Occipital lobe (tissue), 3 donors: ENCODE results near the gene ATN1. TPM values are rescaled to one million over a fixed set of nuclear protein-coding genes. Genes with fewer than 3 reads are reported as not detected.
A peak's percentile ranks its signal among the peaks of the same experiment; 100 is the strongest.

Source experiments
- DNase-seq: peaks from one replicate; lab custom pipeline; 2025; lab: John Stamatoyannopoulos, UW
- small RNA-seq: library from RNA; depleted of rRNA; stranded (forward); fragments of <200 nt; gene quantifications from one replicate; pipeline ENCODE3, GENCODE V24; 2014
- total RNA-seq: library from RNA; depleted of rRNA; stranded (reverse); fragments of >200 nt; gene quantifications from one replicate; pipeline ENCODE4 v1.2.3, GENCODE V29; 2014

ATN1 gene
- total RNA-seq, 1 donor from 2014 or later: 9.2 TPM

DNA sequence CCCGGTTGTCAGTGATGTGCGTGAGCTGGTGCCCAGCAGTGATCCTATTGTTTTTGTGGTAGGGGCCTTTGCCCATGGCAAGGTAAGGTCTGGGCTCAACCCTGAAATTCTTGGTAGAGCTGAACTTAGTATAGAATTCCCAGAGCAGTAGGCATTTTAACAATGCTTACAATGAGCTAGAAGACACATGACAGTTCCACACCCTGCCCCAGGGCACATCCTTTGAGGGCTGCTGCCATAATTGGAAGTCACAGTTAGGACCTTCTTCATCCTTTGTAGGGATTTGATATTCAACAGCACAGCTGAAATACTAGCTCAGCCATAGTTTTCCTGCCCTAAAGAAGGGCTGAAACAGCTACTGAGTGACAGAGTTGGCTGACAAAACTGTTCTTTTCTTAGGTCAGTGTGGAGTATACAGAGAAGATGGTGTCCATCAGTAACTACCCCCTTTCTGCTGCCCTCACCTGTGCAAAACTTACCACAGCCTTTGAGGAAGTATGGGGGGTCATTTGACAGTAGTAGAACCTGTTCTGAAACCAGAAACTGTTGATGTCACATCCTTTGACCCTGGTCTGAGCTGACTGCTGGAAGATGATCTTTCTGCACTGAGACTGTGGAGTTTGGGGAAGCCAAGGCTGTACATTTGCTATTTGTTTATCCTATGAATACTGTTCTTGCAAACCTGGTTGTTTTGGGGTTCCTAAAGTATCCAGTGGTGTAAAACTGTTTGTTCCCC, 47.7 kb downstream of the ATN1 start:
- no peak for DNase-seq

DNA sequence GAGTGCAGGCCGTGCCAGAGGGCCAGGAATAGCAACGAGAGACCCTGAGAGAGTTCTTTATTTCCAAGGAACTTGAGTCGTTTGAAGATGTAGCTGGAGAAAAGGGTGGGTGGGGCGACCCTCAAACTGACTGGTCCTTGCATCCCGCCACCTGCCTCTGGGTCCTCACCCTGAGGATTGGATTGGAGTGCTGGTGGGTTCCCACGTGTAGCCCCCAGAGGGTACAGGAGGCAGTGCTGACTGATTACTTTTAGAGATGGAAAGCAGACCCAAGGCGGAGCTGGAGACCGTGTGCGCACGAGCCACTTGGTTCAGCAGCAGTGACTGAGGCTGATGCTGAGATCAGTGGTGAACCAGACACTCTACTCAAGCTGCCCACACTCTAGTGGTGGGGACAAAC, 49.9 kb downstream of the ATN1 start:
- no peak for DNase-seq

DNA sequence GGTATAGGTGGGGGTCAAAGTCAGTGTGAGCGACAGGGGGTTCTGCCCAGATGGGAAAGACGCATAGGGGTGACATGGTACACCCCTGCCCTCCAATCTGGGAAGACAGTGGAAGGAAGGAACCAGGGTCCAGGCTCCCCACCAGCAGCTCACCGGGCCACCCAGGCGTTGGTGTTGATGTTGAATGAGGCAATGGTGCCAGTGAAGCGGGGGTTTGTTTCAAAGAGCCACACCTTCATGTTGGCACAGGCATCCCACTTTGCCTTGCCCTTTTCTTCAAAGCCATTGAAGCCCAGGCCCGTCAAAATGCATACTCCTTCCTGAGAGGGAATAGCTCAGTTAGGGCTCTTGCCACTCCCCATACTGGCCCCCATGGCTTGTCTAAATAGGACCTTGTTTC, 50.4 kb downstream of the ATN1 start:
- DNase-seq: no peak

DNA sequence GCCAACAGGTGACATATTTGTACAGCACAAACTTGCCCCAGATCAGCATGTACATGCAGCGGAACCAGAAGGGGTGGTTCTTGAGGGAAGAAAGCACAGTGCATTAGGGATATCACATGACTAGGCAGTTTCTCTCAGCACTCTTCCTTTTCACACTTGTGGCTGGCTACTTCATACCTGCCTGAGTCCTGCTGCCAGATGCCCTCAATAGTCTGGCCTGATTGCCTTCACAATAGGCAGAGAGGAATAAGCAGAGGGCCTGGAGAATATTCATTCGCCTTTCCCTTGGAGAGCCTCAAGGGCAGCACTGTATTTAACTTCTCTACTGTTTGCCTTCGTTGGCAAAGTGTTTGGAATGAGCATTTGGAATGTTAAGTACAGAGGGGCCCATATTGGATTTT, 50.9 kb downstream of the ATN1 start:
- no peak for DNase-seq

DNA sequence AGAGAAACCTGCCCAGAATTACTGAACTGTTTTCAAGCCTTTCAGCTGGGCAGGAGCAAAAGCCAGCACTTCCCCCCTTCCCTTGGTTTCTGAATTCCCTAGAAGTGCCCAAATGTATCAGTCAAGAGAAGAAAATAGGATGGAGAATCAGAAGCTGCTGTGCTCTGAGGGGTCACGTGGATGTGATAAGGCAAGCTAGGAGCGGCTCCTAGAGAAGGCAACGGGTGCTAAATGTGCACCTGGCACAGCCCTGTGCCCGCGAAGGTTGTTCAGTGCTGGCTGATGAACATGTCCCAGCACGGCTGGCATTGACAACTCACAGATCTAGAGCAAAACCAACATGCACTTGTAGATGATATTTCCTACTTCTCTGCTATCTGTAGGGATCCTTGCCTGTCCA, 51.3 kb downstream of the ATN1 start:
- DNase-seq: no peak

DNA sequence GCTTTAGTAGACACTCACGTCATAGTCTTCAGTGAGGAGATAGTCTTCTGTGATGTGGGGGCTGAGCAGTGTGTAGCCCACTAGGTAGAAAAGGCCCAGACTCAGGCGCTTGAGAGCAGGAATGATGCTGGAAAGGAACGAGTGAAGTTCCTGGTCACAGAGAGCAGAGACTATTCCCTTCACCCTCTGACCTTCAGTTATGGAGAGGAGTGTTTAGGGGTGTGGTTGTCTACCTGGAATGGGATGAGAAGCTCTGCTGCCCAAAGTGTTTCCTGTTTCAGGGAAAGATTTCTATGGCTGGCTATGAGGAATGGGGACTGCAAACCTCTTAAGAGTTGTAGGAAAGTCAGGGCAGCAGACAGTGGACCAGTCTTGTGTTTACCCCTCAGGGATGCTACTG, 51.7 kb downstream of the ATN1 start:
- no peak for DNase-seq

DNA sequence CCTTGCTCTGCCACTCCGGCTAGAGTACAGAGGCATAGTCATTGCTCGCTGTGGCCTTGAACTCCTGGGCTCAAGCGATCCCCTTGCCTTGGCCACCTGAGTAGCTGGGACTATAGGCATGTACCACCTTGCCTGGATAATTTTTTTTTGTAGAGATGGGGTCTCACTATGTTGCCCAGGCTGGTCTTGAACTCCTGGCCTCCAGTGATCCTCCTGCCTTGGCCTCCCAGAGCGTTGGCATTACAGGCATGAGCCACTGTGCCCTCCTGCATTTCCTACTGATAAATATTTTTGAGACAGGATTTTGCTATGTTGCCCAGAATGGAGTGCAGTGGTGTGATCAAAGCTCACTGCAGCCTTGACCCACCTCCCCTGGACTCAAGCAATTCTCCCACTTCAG, 52.3 kb downstream of the ATN1 start:
- DNase-seq: no peak

DNA sequence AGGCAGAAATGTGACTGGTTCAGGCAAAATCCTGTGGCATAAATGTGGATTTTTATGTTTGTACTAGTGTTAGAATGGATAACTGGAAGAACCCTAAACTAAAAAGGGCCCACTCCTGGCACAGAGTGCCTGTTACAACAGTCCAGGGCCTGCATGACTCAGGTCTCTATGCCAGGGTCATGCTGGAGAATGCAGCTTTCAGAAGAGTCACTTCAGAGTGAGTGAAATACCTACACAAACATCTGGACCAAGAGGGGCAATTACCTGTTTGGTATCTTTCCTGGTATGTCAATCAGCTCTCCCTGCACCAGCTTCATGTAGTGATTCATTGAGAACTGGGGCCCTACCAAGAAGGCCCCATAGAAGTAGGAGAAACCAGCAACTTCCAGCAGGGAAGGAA, 53.0 kb downstream of the ATN1 start:
- DNase-seq: no peak

DNA sequence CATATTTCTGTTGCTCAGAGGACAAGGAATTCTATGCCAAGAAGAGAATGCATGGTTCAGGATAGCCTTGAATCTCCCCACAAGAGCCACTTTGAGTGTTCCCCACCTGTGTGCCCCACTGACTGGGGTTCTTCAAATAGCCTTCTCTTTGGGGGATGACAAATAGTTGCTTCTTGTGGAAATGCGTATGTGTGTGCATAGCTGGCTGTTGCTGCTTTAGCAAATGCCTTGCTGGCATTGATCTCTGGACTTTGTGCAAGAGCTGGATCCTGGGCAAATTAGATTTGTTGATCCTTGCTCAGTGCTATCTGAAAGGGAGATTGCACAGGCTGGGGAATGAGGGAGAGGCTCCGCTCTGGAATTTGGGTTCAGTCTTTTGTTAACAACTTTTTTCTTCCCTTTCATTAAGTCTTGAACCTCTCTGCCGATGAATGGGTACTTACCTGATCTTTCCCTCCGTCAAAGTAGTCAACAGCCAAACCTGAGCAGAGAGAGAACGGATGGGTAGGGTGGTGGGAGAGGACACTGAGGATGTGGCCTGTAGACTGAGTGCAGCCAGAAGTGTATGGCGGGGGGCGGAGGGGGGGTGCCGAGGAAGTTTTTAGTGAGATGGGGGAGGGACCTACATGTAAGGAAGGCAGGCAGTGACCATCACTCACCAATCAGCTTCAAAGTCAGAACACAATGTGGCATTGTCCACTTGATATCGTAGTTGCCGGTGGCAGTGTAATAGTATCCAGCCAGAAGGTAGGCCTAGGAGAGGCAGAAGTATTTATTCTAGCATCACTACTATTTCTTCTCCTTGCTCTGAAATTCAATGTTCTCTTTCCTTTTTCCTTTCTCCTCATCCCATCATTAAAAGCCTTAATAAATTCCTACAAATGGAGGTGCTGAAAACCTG, 53.6 kb downstream of the ATN1 start:
- DNase-seq: no peak

DNA sequence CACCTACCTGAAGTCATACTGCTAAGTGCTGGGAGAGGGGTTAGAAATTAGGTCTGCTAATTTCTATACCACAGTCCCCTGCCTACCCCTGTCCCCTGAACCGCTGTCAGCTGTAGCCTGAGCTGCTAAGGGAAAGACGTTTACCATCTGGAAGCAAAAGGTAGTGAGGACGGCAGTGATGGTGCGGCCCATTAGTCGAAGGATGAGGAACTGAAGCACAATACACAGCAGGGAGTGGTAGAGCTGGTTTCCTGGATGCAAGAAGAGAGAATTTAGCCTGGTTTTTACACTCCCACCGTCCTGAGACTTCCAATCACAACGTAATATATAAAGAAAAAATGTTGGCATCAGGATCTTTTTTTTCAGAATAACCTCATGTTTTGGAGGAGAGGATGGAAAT, 54.8 kb downstream of the ATN1 start:
- DNase-seq: no peak

DNA sequence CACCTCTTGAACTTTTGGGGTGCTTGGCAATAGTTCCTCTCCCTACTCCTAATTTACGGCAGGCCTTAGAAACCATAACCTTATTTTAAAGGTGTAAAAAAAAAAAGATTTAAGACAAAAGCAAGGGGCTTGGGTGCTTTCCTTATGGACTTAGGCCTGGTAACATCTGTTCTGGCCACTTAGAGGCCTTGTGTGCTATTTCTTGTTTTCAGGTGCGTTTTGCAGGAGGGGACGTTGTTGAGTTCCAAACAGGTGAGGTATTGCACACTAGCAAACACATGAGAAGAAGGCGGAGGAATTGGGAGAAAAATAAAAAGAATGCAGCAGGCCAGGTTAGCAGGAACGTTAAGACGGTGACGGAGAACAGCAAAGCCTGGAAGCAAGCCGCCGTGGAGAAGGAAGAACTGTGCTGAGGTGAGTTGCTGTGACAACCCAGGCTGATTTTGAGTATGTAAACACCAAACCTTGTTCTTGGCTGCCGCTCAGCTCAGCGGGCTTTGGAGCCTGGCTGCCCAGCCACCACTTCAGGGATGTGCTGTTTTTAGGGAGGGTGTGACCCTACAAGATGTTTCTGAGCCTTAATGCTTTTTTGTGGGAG, 60.3 kb downstream of the ATN1 start:
- no peak for DNase-seq

Small RNA genes within 50 kb of the gene (small RNA-seq; reads per million reads assigned to genes)
- 0.29 reads per million, percentile 10 among the genes with 10 or more reads in this experiment for gene MIR141
- 0.09 reads per million for gene MIR200C
- not detected for gene RNU7-1
- 0.84 reads per million, percentile 69 among the genes with 10 or more reads in this experiment for gene SCARNA12

Other genes with a start within 250 kb of the ATN1 start
- gene ZNF384, start 238.6 kb upstream of the ATN1 start, total RNA-seq: 15.1 TPM
- gene PIANP, start 227.1 kb upstream of the ATN1 start, total RNA-seq: 1.2 TPM
- gene COPS7A, start 203.9 kb upstream of the ATN1 start, total RNA-seq: 37.1 TPM
- gene MLF2, start 174.8 kb upstream of the ATN1 start, total RNA-seq: 81.4 TPM
- gene PTMS, start 161.6 kb upstream of the ATN1 start, total RNA-seq: 26.8 TPM
- not detected for gene LAG3, start 155.4 kb upstream of the ATN1 start, total RNA-seq
- 2.3 TPM for gene CD4, start 138.4 kb upstream of the ATN1 start, total RNA-seq
- gene GPR162, start 106.1 kb upstream of the ATN1 start, total RNA-seq: 61.3 TPM
- gene P3H3, start 99.6 kb upstream of the ATN1 start, total RNA-seq: 11.2 TPM
- 0.94 TPM for gene GNB3, start 87.0 kb upstream of the ATN1 start, total RNA-seq
- 3.9 TPM for gene CDCA3, start 76.7 kb upstream of the ATN1 start, total RNA-seq
- gene USP5, start 75.8 kb upstream of the ATN1 start, total RNA-seq: 66.8 TPM
- gene TPI1, start 60.4 kb upstream of the ATN1 start, total RNA-seq: 179 TPM
- 2.8 TPM for gene SPSB2, start 54.7 kb upstream of the ATN1 start, total RNA-seq
- gene LRRC23, start 23.1 kb upstream of the ATN1 start, total RNA-seq: 7.6 TPM
- gene ENO2, start 13.4 kb upstream of the ATN1 start, total RNA-seq: 137 TPM
- not detected for gene RNU7-1, start 15.9 kb downstream of the ATN1 start, total RNA-seq
- gene C12orf57, start 16.1 kb downstream of the ATN1 start, total RNA-seq: 243 TPM
- gene PTPN6, start 23.4 kb downstream of the ATN1 start, total RNA-seq: 3.1 TPM
- 102 TPM for gene PHB2, start 42.7 kb downstream of the ATN1 start, total RNA-seq
- gene EMG1, start 43.0 kb downstream of the ATN1 start, total RNA-seq: 26.0 TPM
- 6.6 TPM for gene LPCAT3, start 90.5 kb downstream of the ATN1 start, total RNA-seq
- gene C1S, start 132.8 kb downstream of the ATN1 start, total RNA-seq: 10.8 TPM
- gene C1R, start 164.5 kb downstream of the ATN1 start, total RNA-seq: 2.5 TPM
- gene C1RL, start 181.3 kb downstream of the ATN1 start, total RNA-seq: 3.4 TPM
- gene RBP5, start 200.9 kb downstream of the ATN1 start, total RNA-seq: not detected
- gene CLSTN3, start 202.4 kb downstream of the ATN1 start, total RNA-seq: 60.5 TPM